Stimulated activated CD4-positive, alpha-beta T cell treated with anti-CD3 and anti-CD28 coated beads, Interleukin-15, amount 100 ng/mL, for 48 hours (primary cell): ENCODE results near the gene EMILIN3.

Experiments used
- DNase-seq, 2 donors: peaks; one replicate each; pipeline ENCODE4 v3.0.0-alpha.2; 2020; ENCODE audit warnings: low read depth in 2 of 2

Gene EMILIN3

GRCh38 chr20:41345729-41346067, 20.9 kb downstream of the EMILIN3 start:
- no peak for DNase-seq

GRCh38 chr20:41344938-41345728, 21.5 kb downstream of the EMILIN3 start:
- DNase-seq = no peak

DNA sequence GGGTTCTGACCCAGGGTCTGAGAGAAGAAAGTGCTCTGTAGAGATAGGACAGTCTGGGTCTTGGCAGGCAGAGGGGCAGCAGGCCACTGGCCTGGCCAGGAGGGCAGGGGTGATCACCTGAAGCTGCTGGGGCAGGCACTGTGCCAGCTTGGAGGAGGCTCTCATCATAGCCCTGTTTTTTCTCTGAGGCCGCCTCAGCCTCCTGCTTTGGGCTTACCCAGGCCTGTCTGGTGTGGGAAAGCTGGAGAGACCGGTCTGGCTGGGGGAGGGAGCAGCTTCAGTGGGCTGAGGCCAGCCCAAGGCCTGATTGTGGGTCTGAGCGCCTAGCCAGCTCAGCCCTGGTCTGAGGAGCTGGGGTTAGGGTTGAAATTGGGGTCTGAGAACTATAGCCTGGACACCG, 22.1 kb downstream of the EMILIN3 start:
- DNase-seq = no peak

DNA sequence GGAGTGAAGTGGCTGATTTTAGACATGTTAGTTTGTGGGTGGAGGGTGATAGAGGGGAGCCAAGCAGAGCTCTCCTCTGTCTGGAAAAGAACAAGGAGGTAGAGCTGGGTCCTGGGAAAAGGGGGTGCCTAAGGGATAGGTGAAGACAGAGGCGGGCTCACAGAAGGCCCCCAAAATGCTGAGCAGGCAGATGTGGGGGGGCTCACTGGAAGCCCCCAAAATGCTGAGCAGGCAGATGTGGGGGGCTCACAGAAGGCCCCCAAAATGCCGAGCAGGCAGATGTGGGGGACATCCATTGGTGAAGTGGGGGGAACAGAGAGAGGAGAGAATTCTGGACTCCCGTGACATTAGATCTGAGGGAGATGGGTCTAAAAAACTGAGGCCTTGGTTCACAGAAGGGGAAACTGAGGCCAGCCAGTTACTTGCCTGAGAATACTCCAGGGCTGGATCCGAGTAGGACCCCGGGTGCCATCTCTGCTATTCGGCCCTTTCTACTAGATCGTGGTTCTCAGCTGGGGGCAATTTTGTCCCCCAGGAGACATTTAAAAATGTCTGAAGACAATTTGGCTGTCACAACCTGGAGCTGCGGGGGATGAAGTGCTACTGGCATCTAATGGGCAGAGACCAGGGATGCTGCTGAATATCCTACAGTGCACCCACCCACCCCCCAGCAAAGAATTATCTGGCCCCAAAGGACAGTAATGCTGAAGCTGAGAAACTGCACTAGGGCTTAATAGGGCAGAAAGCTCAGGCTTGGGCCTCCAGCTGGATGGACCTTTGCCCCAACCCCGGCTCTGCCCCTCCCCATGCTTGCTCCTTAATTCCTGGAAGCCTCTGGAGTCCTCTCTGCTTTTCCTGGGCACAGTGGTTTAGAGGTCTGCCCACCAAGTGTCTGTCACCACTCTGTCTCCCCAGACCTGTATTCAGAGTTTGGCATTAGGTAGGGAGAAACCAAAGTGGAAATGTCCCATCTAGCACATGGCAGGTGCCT, 23.8 kb downstream of the EMILIN3 start:
- DNase-seq = no peak

DNA sequence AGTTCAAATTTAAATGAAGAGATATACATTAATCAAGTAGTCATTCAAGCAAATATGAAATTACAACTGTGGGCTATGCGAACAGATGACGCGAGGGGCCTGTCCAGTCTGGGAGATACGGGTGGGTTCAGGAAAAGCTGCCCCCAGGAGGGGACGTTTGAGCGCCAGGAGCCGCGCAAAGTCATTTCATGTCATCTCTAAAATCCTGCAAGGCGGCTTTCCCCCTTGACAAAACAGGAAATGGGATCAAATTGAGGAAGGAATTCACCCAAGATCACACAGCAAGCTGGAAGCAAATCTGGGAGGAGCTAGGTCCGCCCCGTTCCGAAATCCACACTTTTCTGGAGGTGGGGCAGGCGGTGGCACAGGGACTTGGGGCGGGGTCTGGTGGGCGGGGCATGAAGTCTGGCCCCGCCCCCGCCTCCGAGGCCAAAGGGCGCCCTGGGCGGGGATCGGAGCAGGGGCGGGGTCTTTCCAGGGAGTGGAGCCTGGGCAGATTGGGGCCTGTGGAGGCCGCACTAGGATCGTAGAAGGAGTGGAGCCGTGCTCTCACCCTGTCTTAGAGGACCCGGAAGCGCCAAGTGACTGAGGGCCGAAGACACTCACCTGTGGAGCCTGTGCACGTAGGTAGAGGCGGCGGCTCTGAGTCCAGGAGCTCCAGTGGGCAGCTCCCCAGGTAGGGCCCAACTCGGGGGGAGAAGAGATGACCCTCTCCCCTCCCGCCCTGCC, 26.1 kb downstream of the EMILIN3 start, which contains the start of gene LPIN3:
Gene LPIN3, plus strand, starts transcription at position 495 of the 729 bp plus-strand sequence. CDS start 4,983 bp downstream, outside the sequence.
- peak; percentile 43 to 70 for DNase-seq

- peak; percentile 68 to 79 for DNase-seq
These were observed 26.7 kb downstream of the EMILIN3 start for GRCh38 chr20:41339957-41340326.

DNA sequence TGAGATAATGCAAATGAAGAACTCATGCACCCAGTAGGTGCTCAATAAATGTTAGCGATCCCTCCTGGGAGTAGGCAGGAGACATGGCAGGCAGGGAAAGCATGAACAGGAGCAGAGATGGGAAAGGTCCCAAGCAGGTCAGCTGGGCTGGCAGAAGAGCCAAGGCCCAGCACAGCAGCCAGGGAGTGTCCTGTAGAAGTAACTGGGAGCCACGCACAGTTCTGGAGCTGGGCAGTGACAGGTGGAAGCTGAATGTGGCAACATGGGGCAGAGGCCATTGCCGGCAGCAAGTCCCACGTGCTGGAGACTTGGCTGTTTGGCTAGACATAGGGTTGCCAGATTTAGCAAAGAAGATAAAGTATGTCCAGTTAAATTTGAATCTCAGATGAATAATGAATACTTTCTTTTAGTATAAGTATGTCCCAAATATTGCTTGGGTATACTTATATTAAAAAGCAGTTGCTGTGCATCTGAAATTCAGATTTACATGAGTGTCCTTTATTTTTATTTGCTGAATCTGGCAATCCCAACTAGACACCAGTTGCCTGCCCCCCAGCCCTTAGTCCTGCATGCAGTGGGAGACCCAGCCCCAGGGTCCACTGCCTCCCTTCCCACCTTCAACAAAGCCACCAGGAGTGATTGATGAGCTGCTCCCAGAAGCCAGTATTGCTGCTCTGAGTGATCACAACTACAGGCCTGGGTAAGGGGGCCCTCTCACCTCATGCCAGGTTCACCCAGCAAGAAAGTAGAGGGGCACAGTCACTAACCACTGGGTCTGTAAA, 29.7 kb downstream of the EMILIN3 start:
- DNase-seq = no peak

DNA sequence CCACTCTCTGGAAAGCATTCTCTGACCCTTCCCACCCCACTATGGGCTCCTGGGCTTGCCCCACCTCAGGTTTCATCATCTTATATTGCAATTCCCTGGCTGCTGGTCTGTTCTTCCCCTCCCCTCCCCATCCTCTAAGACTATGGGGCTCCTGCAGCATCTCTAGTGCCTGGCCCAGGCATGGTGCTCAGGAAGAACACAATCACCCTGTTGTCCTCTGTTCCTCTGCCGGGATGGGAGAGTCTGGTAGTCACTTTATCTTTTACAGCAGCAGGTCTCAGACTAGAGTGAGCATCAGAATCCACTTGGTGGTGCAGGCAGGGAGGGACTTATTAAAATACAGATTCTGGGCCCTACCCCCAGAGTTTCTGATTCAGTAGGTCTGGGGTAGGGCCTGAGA, 31.0 kb downstream of the EMILIN3 start:
- DNase-seq = no peak

DNA sequence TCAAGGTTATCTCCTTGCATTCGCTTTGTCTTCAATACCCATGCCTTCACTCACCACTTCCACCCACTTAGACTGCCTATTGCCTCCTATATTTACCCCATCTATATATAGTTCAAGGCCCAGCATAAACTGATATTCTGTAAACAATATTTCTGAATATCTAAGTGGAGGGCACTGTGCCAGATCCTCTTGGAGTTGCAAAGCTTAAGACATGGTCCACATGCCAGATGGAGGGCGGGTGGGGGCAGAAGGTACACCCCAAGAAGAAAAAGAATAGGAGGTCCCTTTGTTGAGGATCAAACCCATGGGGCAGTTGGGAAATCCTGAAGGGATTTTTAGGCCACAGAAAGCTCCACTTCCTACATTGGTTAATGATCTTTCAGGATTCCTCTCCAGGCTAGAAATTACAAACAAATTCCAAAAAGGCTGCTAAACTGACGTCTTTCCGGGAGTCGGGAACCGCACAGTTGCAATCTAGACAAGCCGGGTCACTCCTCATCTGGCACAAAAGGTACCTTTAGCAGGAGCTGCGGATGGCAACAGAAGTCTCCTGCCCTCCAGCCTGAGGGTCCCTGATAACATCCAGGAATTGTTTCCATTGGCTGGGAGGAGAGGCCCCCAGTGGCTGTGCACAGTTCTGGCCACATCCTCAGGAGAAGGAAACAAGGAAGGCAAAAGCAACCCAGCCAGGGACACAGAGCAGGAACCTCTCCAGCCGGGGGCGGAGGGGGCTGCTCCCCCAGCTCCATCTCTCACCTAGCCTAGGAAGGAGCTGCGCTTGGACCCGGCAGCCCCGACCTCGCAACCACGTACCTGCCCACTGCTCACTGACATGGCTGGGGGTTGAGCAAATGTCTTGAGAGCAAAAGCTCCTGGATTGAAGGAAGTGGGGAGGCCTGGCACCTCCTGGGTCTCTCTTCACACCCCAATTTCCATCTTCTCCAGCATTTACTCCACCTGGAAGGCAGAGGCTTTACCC, 31.9 kb downstream of the EMILIN3 start:
- DNase-seq = no peak

- DNase-seq = no peak
These were observed 32.6 kb downstream of the EMILIN3 start for GRCh38 chr20:41334036-41334435.

GRCh38 chr20:41331731-41332130, 34.9 kb downstream of the EMILIN3 start:
- no peak for DNase-seq

DNA sequence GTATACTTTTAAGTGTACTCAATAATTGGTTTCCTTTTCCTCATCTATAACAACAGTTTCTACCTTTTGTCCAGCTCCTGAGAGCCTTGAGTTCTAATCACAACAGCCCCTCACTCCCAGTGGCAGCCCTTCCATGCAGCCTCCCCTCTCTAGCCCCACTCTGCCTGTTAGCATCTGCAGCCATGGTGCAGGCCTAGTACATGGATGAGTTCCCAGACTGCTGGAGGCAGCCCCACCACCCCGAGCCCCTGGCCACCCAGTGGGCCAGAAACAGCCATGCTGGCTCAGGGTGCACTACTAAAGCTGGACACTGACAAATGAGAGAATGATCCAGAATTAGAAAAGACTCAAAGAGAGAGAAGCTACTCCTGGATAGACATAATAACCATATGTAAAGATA, 35.7 kb downstream of the EMILIN3 start:
- no peak for DNase-seq

GRCh38 chr20:41330343-41330720, 36.3 kb downstream of the EMILIN3 start:
- no peak for DNase-seq

DNA sequence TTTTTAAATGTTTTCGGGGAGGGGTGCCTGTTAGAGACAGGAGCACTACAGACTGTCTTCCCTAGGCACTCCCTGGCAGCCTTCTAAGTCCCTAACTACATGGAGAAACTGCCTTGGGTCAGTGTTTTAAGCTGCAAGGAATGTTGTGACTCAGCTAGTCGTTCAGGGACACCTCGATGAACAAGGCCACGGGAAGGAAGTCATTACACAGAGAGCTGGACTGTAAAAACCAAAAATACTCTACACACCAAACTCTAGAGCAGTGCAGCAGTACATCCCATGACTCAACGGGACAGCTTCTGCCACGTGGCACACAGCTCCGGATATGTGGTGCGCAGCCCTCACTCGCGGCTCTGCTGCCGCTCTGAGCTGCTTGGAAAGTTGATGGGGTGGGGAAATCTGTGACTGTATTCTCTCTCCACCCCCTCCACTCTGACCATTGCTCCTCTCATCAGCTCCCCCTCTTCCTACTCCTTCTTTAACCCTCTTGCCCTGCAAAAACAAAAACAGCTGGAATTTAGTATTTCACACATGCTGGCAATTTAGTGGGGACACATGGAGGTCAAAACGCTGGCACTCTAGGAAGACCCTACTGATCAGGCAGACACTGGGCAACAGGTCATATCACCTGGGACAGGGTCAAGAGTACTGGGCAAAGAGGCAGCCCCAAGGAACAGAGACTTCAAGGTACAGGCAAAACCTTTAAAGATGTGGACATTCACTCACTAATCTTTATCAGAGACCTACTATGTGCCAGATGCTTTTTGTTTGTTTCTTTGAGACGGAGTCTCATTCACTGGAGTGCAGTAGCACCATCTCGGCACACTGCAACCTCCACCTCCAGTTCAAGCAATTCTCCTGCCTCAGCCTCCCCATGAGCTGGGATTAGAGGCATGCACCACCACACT, 36.9 kb downstream of the EMILIN3 start:
- DNase-seq = peak; percentile 45 to 57

- no peak for DNase-seq
These were observed 39.4 kb downstream of the EMILIN3 start for GRCh38 chr20:41327178-41327577.

- DNase-seq = no peak
These were observed 45.6 kb downstream of the EMILIN3 start for GRCh38 chr20:41320976-41321375.

DNA sequence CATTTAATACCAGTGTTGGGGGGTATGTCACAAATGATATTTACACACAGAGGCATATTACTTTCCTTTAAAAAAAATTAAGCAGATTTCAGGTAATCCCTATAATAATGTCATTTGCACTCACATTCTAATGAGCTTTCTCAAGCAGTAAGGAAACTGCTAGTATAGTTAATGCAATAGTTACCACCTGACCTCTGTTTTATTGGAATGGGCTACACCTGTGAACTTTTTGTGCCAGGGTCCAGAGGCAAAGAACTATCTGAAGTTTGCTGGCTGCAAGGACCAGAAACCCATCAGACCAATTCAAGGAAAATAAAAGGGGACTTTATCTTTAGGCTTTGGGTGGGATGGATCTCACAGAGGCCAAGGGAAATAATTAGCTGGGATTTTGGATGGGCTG, 46.2 kb downstream of the EMILIN3 start:
- DNase-seq = no peak

- no peak for DNase-seq
These were observed 48.4 kb downstream of the EMILIN3 start for GRCh38 chr20:41318271-41318649.
